Measurements from ENCODE around the gene PPP1R13B.

PPP1R13B gene

GRCh38 chr14:103731916-103732867, 115.2 kb downstream of the PPP1R13B start:
- no peak for DNase-seq (ENCODE audit: low spot score)
- CTCF ChIA-PET: interaction anchor here (0.7 to 0.8 kb wide), 2 partner anchors 175 to 249 kb away, joined by 3 to 5 read pairs; no protein-coding TSS in a partner anchor
- H3K27ac ChIP-seq: peak overlapping the region; percentile 53
- TF ChIP-seq CTCF (conservative IDR thresholded peaks at IDR 0.05; ENCODE audit: low read depth): no peak
- POLR2A ChIA-PET (ENCODE audit: low non-redundant PET): no interaction called here

DNA sequence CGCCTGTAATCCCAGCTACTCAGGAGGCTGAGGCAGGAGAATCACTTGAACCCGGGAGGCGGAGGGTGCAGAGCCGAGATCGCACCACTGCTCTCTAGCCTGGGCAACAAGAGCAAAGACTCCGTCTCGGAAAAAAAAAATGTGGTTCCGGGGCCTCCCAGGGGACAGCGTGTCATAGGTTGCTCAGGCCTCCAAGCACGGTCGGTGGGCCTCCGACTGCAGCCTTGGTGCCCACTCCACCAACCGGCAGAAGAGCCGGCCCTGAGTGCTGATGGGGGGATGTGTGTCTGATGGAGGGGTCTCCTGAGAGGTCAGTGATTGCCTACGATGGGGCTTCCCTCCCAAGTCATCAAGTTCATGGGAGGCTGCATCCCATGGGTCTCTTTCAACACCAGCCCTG, 115.9 kb downstream of the PPP1R13B start:
- POLR2A ChIA-PET (ENCODE audit: low non-redundant PET): interaction anchor here (0.7 kb wide), 2 partner anchors 40 to 85 kb away, joined by 3 to 5 read pairs; no protein-coding TSS in a partner anchor
- no peak for TF ChIP-seq CTCF (conservative IDR thresholded peaks at IDR 0.05; ENCODE audit: low read depth)
- CTCF ChIA-PET: interaction anchor here (0.7 to 0.8 kb wide), 2 partner anchors 9 to 175 kb away, joined by 3 read pairs; no protein-coding TSS in a partner anchor
- H3K27ac ChIP-seq: peak overlapping the region; percentile 53
- DNase-seq (ENCODE audit: low spot score): no peak

- no peak for TF ChIP-seq CTCF (conservative IDR thresholded peaks at IDR 0.05; ENCODE audit: low read depth)
- DNase-seq (ENCODE audit: low spot score): no peak
- ChIA-PET CTCF (interaction anchor here (0.7 kb wide), 1 partner anchor 9 kb away, joined by 3 read pairs; no protein-coding TSS in a partner anchor), POLR2A (ENCODE audit: low non-redundant PET) (interaction anchor here (0.7 kb wide), 1 partner anchor 41 kb away, joined by 5 read pairs; no protein-coding TSS in a partner anchor)
- H3K27ac ChIP-seq: peak overlapping the region; percentile 42
Observed at GRCh38 chr14:103730490-103731035, 116.8 kb downstream of the PPP1R13B start.

GRCh38 chr14:103729496-103730448, 117.6 kb downstream of the PPP1R13B start:
- no peak for DNase-seq (ENCODE audit: low spot score)
- ChIA-PET POLR2A (ENCODE audit: low non-redundant PET) (no interaction called here), CTCF (no interaction called here)
- TF ChIP-seq CTCF (conservative IDR thresholded peaks at IDR 0.05; ENCODE audit: low read depth): no peak
- H3K27ac ChIP-seq: peak overlapping the region; percentile 42

DNA sequence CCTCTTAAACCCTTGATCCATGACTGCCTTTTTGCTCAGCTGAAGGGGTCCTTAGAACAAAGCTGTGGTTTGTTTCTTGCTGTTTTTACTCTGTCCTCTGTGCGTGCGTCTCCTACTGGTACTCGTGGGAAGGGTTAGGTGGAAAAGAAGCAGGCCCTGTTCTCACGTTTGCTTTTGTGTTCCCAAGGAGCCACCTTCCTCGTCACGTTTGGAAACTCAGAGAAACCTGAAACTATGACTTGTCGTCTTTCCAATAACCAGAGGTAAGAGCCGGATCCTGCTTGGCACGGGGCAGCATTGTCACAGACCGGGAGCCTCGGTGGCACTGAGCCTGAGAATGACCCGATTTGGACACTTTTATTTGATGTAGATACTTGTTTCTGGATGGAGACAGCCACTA, 118.7 kb downstream of the PPP1R13B start:
- peak overlapping the region; percentile 42 for H3K27ac ChIP-seq
- TF ChIP-seq CTCF (conservative IDR thresholded peaks at IDR 0.05; ENCODE audit: low read depth): no peak
- DNase-seq (ENCODE audit: low spot score): no peak
- CTCF ChIA-PET: no interaction called here
- POLR2A ChIA-PET (ENCODE audit: low non-redundant PET): interaction anchor here (0.6 kb wide), 1 partner anchor 248 kb away, joined by 4 read pairs; no protein-coding TSS in a partner anchor
